Measurements from ENCODE around the gene TM7SF2.
"Not testable (repeated sequence)": the region's sequence is repeated elsewhere in the genome, so short reads cannot be mapped to it uniquely, and the experiment has no call there.

Gene TM7SF2

DNA sequence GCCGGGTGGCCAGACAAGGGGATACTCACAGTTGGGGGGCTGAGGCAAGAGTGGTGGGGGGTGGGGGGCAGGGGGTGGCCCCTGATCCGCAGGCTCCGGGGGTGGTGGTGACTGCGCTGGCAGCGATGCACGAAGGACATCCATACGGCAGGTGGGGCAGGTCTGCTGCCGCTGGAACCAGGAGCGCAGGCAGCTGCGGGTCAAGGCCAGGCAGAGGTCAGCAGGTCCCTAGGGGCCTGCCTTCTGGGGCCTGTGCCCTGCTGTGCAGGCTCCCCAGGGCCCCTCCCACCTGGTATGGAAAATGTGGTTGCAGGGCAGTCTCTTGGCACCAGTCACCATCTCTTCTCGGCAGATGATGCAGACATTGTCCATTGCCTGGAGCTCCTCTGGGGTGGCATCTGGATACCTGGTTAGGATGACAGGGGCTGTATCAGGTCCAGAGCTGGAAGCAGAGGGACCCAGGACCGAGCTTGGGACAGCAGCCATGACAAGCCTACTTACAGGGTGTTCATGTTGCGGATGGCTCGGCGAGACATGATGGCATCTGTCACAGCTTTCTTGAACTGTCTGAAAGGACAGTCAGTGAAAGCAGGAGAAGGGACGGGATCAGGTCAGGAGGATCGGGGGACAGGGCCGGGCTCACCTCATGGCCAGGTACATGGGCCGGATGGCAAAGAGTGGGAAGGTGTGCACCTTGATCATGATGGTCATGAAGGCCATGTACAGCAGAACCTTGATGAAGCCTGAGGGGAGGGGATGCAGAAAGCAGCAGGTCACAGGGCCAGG is 19.2 kb downstream of the TM7SF2 start:
- DNase-seq (ENCODE audit: low spot score): no peak

DNA sequence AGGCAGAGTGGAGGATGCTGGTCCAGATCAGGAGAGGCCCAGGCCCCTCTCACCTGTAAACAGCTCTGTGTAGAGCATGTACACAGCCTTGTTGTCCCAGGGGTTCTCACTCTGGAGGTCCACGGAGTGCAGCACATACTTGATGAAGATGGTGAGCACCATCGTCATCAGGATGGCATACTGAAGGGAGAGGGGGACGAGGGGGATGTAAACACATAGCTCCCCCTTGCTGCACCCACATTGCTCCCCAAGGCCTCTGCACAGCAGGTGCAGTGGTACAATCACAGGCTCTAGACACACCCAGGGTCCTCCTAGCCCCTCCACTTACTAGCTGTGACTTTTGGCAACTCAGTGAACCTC is 19.7 kb downstream of the TM7SF2 start:
- no peak for DNase-seq (ENCODE audit: low spot score)

DNA sequence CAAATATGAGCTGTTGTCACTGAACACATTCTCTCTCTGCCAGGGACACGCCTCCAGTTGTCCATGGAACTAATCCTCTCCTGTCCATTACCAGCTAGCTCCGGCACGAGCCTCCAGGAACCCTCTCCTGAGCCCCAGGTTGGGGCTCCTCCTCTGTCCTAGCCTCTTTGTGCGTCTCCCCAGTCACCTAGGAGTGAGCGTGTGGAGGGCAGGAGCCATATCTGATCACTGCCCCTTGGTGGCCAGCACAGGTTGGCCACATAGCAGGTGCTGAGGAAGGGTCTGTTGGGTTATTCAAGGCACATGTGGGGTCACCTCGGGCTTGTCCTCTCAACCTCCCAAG is 20.2 kb downstream of the TM7SF2 start:
- DNase-seq (ENCODE audit: low spot score): no peak

DNA sequence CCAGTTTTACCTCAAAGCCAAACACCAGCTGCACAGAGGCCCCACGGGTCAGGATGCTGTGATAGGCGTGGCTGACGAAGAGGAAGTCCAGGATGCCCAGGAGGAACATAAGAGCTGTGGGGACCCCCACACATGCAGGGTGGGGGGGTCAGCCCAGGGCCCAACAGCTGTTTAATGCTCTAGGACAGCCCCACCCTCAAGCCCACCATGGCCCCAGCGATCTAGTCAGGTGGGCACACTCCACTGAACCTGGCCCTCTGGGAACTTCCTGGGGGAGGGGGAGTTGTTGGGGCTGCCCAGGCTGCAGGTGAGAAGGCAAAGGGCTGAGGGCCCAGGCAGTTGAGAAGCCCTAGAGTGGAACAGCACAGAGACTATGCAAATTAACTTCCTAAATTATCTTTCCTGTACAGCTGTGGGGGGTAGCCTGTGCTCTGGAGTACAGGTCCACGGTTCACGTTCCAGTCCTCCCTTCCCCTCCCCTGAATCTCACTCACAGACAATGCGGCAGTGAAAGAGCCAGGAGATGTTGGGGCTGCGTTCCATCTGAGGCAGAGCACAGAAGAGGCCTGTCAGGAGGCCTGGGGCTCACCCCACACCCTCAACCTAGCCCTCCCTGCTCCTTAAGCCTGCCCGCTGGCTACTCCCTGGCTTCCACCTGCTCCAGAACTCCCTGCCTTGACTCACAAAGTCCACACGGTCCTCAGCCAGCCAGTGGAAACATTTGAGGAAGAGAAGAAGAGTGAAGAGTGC is 20.7 kb downstream of the TM7SF2 start:
- DNase-seq (ENCODE audit: low spot score): no peak

DNA sequence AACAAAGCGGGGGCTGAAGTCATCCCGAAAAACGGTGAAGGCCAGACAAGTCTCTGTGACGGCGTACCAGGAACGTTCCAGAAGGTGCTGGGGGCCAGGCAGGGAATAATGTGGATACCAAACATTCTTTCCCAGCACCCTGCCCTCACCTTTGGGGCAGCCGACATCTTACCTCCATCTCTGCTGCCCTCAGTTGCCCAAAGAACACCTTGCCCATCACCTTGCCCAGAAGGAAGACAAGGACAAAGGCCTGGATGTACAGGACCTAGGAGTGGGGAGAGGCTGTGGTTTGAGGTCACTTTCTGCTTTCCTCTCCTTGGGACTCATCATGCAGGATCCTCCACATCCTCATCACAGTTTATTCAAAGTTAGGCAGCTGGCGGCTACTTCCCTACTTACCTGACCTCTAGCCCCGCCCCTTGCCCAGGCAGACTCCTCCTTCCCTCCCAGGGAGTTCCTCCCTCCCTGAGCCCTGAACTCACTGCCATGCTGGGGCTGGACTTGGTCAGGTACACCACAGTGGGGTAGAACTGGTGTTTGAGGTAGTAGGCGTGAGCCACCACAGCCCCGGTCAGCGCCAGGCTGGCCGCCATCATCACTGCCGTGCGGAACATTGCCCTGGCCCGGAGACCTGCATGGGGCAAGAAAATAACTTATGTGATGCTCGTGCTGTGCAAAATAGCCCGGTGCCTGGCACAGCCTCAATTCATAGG is 21.5 kb downstream of the TM7SF2 start:
- peak; percentile 72 for DNase-seq (ENCODE audit: low spot score)

DNA sequence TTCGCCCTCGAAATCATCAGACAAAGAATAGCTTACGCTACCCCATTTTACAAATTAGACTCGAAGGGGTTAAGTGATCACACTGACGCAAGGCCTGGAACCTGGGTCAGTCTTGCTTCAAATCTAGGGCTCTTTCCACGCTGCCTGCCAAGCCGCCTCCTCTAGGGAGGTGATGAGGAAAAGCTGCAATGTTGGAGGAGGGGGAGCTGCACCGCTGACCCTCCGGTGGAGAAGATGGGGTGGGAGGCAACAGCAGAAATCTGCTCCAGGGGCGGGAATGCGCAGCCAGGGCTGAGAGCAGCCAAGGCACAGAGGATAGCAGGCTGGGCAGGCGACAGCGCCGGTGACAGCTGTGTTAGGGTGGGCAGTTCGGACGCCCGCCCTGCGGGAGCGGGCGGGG is 22.1 kb downstream of the TM7SF2 start:
- no peak for DNase-seq (ENCODE audit: low spot score)

DNA sequence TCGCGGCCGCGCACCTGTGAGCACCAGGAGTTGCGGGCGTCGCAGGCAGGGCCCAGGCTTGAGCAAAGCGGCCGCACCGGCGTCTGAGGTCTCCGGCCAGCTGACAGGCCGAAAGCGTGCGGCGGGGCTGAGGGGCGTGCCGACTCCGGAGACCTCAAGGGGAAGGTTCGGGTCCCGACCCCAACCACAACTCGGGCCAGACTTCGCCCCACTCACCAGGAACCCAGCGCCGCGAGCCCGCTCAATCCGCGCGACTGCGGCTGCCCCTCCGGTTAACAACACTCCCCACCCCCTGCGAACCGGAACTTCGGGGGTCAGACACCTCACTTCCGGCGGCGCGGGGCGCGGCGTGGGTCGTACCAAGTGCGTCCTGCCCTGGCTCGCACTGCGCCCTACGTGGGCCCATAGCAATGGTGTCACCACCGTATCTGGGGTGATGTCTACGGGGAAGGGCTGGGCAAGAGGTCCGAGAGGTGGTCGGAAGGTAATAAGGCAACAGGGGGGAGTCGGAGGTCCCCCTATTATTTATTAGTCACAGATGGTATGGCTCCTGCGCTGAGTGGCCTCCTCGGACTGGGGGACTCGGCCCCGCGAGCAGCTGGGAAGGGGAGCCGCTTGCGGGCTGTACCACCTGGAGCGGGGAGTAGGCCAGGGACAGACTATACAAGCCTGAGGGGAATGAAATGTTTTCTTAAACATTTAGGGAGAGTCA is 22.7 kb downstream of the TM7SF2 start, which contains the start of gene SYVN1:
Gene SYVN1 (minus strand): TSS at position 280 of the 712 bp plus-strand sequence. CDS start 918 bp downstream, outside the sequence.
- peak; percentile 92 for DNase-seq (ENCODE audit: low spot score)

DNA sequence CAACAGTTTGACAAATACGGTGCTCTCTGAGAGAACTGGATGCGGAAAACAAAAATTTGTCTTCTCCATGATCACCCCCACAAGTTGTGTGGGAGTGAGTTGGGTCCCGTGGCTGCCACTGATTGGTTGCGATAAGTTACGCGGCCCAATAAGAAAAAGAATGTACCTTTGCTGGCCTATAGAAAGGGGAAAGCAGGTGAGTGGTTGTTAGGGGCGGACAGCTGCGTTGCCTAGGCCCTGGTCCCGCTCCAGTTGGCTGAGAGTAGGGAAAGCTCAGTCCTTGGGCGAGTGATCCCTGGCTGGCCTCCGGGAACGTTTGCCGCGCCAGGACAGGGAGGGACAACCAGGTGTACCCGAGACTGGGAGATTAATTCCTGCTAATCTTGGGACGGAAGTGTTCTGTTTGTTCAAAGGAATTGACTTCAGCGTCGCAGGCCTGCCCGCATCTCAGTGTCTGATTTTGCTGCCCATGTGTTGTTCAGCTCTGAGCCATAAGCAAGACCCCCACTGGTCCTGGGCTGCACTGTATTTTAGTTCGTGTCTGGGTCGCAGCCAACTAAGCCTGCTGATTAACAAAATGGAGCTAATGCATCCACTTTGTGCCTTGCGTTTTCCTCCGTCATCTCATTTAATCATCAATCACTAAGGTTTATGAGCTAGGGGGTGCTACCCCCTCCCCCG is 23.4 kb downstream of the TM7SF2 start:
- DNase-seq (ENCODE audit: low spot score): peak; percentile 97

DNA sequence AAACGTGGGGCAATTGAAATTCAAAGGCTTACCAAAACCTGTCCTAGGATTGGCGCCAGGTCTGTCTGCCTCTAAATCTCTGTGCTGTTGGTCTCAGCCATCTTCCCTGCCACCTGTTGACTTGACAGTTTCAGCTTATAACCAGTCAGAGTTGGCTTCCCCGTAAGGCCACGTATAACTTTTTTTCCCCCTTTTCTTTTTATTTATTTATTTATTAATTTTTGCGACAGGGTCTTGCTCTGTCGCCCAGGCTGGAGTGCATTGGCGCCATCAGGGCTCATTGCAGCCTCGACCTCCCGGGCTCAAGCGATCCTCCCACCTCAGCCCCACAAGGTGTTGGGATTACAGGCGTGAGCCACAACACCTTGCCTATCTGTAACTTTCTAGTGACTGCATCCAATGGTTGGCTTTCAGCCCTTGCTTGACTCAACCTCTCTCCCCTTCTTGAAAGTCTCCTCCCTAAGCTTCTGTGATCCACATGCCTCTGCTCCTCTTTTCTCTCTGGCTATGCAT is 24.0 kb downstream of the TM7SF2 start:
- no peak for DNase-seq (ENCODE audit: low spot score)

DNA sequence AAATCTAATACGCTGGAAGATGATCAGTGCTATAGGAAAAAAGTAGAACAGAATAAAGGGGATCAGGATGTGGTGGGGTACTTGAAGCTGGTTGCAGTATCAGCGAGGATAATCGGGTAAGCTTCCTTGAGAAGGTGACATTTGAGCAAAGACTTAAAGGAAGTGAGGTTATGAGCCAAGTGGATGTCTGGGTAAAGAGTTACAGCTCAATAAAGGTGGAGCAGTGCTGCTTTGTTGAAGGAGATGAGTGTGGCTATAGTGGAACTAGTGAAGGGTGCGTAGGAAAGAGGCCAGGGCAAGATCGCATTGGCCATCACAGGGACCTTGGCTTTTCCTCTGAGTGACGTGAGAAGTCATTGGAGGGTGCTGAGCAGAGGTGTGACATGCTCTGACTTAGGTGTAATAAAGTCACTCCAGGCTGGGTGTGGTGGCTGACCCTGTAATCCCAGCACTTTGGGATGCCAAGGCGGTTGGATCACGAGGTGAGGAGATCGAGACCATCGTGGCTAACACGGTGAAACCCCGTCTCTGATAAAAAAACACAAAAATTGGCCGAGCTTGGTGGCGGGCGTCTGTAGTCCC is 24.9 kb downstream of the TM7SF2 start:
- DNase-seq (ENCODE audit: low spot score): no peak

DNA sequence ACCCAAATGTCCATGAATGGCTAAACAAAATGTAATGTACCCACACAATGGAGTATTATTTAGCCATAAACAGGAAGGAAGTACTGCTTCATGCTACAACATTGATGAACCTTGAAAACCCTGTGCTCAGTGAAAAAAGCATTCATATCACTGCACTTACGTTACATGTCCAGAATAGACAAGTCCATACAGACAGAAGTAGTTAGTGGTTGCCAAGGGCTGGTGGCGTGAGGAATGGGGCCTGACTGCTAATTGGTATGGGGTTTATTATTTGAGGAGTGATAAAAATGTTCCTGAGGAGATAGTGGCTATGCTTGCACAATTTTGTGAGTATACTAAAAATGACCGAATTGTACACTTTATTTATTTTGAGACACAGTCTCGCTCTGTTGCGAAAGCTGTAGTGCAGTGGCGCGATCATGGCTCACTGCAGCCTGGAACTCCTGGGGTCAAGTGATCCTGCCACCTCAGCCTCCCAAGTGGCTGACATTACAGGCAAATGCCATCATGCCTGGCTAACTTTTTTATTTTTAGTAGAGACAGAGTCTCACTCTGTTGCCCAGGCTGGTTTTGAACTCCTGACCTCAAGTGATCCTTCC is 30.3 kb downstream of the TM7SF2 start:
- no peak for DNase-seq (ENCODE audit: low spot score)

DNA sequence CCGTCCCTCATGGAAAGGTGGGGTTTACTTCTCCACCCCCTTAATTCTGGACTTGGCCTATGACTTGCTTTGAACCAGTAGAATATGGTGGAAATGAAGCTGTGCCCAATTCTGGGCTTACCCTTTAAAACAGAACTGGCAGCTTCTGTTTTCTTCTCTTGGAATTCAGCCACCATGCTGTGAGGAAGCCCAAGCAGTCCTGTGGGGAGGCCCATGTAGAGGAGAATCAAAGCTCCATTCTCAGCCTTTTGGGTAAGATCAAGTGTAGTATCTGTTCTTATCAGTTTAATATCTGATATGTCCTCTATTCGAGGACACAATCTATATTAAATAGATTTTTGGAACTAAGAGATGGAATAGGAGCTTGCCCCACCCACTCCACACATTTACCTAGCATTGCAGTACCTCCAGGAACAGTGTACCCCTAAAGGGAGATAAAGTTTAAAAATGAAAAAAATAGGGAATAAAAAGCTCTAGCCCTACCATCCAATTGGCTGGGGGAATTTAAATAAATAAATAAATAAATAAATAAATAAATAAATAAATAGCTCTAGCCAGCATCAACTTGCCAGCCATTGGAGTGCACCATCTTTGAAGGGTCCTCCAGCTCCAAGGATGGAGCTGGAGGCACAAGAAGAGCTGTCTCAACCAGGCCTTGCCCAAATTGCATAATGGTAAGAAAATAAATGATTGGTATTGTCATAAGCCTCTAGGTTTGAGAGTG is 35.8 kb downstream of the TM7SF2 start:
- DNase-seq (ENCODE audit: low spot score): no peak

DNA sequence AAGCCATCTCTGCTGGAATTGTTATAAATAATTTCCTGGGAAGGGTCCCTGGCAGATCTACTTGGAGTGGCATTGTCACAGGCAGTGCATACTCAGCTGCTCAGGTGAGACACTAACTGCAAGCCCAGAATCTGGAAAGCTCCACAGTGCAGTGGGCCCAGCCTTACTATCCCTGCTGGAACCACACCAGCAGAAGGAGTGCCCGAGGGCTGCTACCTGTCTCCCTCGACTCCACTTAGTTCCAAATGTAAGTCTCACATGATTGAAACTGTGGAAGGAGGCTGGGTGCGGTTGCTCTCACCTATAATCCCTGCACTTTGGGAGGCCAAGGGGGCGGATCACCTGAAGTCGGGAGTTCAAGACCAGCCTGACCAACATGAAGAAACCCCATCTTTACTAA is 37.0 kb downstream of the TM7SF2 start:
- DNase-seq (ENCODE audit: low spot score): no peak

DNA sequence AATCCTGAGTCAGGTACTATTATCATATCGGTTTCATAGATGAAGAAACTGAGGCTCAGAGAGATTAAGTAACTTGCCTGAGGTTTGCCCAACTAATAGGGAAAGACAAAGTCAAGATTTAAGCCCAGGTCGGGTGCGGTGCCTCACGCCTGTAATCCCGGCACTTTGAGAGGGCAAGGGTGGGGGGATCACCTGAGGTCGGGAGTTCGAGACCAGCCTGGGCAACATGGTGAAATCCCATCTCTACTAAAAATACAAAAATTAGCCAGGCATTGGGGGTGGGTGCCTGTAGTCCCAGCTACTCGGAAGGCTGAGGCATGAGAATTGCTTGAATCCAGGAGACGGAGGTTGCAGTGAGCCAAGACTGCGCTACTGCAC is 38.4 kb downstream of the TM7SF2 start:
- DNase-seq (ENCODE audit: low spot score): not testable (repeated sequence)

DNA sequence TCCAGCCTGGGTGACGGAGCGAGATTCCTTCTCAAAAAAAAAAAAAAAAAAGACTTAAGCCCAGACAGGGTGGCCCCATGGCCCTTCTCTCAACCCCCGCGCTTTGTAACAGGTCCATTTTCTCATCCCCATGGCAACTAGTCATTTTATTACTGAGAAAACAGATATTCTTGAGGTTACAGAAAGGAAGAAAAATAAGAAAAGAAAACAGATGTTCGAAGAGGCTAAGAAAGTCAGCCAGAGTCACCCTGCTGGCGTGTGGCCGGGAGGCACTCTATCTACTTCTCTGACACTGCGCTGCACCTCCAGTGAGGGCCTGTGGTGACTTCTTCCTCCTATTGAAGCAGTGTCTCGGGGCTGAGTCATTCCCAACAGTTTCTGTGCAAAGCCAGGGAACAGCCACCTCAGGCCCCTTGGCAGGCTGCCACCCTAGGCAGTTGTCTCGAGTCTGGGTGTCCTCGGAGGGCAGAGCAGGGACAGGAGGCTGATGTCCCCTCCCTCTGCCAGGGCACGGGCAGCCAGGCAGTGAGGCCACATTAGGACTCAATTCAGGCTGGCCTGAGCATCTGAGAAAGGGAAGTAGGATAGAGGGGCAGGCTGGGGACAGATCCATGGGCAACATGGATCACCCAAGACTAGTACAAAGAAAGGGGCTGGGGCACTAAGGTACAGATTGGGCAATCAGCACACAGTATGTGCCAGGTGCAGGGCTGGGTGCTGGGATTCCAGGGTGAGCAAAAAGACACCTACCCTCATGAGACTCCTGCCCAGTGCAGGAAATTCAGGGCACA is 39.0 kb downstream of the TM7SF2 start:
- DNase-seq (ENCODE audit: low spot score): peak; percentile 44

DNA sequence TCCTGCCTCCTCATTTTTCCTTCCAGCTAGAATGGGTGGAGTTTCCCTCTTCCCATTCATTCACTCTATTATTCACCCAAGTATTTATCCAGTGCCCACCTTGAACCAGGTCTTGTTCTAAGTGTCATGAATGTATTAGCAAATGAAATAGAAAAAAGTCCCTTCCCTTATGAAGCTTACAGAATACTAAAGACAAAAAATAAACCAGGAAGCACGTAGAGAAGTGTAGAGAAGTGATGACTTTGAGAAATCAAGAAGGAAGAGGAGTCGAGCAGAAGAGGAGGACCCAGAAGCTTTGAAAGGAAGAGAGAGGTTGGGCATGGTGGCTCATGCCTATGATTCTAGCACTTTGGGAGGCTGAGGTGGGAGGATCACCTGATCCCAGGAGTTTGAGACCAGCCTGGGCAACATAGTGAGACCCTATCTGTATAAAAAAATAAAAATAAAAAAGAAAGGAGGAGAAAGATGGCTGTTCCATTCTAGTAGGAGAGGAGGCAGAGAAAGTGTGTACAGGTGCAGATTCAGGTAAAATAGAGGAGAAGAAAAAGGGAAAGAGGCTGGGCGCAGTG is 39.7 kb downstream of the TM7SF2 start:
- no peak for DNase-seq (ENCODE audit: low spot score)

DNA sequence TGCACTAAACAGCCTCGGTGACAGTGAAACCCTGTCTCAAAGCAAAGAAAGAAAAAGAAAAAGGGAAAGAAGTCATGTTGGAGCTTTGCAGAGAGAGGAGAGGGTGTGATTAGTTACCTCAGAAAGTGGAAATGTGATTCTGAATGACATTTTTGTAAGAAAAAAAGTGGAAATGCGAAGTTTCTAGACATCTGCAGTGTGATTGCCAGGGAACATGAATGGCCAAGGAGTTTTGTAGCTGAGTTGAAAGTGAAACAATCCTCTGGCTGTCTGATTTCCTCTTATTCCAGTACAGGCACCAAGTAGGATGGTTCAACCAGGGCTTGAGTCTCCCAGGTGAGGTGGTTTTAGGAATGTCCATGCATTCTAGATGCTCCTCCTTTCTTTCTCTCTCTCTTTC is 40.5 kb downstream of the TM7SF2 start:
- no peak for DNase-seq (ENCODE audit: low spot score)

DNA sequence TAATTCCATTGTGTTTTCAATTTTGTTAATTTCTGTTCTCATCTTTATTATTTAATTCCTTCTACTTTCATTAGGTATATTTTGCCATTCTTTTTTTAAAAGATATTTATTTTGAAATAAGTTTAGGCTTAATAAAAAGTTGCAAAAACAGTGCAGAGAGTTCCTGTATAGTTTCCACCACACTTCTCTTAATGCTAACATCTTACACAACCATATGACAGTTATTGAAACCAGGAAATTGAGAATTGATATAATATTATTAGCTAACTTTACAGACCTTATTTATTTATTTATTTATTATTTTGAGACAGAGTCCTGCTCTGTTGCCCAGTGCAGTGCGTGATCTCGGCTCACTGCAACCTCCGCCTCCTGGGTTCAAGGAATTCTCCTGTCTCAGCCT is 44.6 kb downstream of the TM7SF2 start:
- DNase-seq (ENCODE audit: low spot score): no peak

DNA sequence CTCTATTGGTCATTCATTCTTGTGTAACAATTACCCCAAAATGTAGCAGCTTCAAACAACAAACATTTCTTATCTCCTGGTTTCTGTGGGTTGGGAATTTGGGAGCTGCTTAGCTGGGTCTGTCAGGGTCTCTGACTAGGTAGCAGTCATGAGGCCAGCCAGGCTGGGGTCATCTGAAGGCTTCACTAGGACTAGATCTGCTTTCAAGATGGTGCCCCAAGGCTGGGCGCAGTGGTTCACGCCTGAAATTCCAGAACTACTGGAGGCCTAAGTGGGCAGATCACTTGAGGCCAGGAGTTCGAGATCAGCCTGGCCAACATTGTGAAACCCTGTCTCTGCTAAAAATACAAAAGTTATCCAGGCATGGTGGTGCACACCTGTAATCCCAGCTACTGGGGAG is 45.3 kb downstream of the TM7SF2 start:
- DNase-seq (ENCODE audit: low spot score): no peak

All from iPS-NIHi11 (cell line).